ENCODE measurements around the gene HES5.

HES5 gene

DNA sequence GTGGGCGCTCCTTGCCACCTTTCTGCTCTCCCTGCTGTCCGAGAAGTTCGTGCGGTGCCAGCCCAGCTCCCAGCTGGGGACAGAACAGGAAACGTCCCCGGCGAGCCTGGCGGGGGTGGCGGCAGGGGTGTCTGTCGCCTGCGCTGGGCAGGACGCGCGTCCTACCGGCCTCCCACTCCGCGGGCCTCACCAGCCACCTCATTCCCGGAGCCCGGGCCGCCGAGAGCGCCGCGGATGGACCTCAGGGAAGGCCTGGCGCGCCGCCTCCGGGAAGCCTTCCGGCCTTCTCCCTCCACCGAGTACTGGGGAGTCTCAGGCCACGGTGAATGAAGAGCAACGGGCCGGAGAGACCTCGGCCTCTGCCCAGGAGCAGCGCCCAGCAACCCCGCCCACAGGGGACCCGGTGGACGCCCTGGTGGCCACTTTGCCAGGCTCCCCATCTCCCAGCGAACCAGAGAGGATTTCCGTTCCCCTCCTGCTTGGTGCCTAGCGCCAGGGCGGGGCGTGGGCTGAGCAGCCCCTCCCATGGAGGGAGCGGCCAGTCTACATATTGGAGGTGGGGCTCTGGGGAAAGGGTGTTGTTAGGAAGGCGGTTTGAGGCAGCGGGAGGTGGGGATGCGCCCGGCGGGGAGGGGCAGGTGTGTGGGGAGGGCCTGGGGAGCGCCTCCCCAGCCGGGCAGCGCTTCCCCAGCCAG, 16.6 kb upstream of the HES5 start:
- peak; percentile 87 to 89 for DNase-seq

DNA sequence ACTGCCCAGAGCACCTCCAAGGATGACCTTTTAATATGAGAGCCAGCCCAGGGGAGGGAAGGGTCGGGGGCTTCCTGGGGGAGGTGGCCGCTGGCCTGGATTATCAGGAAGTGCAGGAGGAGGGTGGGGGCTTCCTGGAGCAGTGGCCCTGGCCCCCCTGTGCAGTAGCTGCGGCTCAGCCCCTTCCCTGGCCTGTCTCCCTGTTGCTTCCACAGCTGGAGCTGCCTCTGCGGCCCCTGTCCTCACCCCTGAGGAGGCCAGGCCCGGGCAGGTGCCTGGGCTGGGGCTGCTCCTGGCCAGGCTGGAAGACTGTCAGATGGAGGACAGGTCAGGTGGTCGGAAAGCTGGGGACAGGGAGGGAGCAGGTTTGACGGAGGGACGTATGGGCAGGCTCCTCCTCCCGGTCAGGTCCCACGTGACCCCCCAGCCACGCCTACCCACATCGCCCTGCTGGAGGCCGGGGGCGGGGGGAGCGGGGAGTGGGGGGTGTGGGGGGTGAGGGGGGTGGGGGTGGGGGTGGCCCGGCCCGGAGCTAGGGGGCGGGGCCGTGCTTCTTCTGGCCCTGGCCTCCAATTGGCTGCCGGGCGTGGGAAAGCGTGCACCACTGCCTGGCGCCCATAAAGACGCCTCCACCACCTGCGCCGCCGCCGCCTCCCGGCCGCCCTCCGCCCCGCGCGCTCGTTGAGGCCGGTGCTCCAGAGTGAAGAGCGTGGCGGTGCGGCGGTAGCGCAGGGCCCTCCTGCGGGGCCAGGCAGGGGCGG, 15.9 kb upstream of the HES5 start:
- peak; percentile 85 to 90 for DNase-seq

DNA sequence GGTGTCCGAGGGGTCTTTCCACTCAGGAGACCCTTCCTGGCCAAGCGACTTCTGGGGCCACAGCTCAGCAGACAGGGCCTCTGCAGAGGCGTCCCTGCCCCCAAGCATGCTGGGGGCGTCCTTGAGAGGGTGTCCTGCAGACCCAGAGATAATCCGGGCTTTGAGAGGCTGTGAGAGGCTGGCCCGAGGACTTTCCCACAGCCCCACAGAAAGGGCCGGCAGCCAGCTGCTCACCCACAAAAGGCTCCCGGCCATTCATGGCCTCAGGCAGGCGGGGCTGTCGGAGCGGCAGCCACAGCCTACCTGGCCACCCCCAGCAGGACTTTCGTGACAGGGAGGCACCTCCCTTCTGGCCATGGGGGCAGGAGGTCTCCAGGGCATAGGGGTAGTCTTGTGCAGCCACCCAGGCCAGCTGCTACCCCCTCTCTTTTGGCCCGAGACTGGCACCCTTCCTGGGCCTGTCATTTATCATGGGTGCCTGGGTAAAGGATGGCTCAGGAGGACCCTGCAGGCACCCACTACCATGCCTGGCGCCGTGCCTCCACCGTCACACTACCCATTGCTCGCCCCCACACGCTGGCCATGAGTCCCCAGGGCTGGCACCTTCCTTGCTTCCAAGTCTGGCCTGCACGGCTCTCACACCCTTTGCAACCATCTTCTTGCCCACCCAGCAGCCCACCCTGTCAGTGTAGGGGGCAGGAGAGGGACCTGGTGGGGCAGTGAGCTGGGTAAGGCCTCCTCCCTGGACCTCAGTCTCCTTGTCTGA, 15.0 kb upstream of the HES5 start:
- no peak for DNase-seq

DNA sequence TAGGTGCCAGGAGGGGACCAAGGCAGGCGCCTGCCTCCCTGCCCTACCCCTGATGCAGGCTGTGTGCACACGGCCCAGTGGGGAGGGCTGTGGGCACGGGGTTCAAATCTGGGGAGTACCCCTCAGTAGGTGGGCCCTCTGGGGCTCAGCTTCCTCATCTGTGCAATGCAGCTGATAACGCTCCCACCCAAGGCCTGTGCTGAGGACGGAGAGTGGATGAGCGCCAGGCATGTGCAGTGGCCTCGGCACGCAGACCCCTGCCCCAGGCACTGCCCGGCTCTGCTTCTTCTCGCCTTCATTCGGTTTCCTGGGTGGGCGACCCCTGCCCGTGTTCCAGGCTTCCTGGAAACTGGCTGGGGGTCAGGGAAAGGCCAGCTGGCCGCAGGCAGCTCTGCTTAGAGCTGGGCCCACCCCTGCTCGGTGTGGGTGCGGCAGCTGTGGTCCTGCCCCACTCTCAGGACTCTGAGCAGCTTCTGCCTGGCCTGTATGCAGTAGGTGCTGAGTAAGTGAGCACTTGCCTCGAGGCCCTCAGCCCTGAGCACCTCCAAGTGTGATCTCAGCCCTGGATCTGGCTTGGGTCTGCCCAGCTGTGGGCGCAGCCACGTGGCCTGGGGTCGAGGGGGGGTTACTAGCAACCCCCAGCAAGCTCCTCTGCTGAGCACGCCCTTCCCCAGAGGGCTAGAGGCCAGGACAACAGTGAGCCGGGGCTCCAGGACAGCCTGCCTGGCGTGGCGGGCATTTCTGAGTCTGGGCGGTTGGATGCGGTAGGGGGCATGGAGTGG, 14.2 kb upstream of the HES5 start:
- DNase-seq = no peak

DNA sequence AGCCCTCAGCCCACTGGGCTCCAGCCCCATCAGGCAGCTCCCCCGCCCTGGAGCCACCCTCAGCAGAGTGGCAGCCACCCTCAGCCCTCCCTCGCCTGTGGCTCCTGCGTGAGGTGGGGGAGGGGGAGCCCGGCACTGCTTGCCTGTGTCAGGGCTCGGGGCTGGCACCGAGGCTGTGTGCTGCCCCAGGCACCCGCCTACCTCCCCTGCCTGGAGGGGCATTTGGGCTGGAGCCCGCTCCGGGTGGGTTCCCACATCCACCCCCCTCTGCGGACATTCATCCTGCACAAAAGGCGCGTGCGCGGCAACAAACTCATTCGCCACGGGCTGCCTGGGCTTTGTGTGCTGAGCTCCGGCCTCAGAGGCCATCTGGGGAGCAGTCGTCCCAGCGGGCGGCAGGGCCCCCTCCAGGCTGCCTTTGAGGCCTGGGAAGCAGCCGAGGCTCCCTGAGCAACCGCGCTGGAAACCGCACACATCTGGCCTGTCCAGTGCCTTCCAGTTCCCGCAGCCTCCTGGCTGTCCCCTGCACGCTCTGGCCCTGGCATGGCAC, 13.6 kb upstream of the HES5 start:
- DNase-seq = no peak

DNA sequence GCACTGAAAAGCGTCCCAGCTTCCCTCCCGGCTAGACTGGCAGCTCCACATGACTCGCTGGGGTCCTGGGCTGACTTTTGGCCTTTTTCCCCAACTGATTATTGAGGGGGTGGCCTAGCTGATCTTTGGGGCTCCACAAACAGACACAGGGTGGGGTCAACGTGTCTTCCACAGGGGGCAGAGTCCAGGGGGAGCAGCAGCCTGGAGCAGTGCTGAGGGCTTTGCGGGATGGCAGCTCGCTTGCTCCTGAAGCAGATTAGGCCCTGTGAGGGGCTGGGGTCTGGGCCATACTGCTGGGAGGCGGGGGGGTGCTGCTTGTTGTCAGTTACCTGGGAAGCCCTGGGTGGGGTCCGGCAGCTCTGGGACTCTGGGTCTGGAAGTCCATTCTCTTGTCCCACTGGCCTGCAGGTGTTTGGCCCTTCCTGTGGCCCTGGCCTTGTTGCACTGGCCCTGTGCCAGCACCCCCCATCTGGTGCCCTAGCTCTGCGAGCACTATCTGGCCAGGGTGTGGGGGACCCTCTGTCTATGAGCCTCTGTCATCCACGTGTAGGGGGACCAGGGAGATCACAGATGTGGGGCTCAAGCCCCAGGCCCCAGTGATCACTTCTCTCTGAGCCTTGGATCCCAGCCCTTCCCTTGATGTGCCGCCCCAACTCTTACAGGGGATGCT, 12.3 kb upstream of the HES5 start:
- DNase-seq = no peak

DNA sequence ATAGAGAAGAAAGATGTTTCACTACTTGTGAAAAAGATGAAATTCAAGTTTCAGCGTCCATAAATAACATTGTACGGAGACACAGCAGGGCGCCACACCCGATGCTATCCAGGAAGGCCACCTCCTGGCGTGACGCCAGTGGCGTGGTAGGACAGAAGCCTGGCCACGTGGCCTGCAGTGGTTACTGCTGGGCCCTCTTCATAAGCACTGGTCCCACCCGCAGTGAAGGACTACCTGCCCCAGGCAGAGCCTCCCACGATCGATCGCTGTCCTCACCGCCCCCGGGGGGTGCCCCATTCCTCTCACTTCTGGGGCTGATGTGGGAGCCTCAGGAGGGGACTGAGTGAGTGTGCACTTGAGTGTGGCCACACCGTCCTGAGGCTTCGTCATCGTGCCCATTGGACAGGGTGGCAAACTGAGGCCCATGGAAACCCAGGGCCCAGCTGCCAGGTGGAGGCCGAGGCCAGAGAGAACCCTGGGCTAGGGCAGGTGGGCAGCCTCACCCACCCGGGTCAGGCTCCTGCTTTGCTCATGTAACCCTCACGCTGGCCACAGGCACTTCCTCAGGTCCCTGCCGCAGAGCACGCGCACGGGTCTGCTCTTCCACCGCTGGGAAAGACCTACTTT, 11.7 kb upstream of the HES5 start:
- DNase-seq = no peak

DNA sequence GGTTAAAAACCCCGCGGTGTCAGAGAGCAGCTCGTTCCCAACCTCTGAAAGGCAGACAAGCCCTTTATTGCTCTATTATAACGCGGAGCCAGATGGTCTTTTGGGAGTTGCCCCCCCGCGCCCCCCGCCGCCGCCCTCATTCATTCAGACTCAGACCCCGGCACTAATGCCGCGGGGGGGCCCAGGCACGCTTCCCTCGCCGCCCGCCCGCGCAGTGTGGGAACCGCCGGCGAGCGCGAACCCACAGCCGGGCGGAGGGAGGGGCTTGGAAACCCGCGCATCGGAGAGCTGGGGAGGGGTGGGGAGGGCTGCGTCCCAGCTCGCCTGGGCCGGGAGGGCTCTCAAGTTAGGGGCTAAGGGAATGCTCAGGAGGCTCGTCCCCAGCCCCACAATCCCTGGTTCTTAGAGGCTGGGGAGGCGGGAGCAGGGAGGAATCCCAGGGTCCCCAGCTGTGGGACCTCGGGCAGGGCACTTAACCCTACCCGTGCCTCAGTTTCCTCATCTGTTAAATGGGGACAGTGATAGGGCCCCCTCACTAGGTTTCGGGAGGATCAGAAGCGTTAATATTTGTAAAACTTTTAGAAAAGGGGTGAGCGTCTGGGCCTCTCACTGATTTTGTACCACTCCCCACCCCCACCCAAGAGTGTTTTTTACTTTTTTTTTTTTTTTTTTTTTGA, 10.9 kb upstream of the HES5 start:
- DNase-seq = no peak

DNA sequence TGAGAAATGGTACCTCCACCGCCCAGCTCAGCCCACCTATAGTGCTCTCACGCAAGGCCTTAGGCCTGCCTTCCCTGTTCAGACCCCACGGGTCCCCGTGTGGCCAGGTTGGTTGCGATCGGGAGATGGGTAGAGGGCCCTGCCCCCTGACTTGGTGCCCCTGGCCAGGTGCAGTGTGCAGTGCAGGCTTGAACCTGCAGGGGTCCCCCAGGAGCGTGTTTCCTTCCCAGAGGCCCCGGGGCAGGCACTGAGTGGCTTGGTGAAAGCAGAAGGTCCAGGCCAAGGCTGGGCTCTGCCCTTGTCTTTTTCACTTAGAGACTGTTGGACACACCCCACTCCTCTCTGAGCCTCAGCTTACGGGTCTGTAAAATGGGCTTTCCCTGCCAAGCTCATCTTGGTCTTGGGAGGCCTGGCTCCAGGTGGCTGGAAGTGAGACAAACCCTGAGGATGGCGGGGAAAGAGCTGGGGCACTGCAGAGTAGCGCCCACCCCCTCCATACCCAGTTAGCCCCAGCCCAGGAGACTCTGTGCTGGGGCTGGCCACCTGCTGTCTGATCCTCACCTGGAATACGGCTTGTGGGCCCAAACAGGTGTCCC, 9.3 kb upstream of the HES5 start:
- peak; percentile 57 to 59 for DNase-seq

DNA sequence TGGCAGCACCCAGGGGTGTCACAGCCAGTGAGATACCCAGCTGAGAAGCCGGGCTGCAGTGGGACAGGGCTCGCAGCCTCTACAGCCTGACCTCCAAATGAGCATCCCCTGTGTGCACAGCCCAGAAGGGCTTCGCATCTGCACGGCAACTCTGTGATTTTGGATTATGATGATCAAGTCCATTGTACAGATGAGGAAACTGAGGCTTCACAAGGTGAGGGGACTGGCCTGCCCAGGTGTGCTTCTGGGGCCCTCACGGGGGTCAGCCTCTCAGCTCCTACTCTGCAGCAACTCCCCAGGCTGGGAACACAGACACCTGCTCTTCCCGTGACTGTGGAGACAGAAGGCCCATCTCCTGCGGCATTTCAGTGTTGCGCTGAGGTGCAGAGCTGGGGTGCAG, 8.8 kb upstream of the HES5 start:
- no peak for DNase-seq

DNA sequence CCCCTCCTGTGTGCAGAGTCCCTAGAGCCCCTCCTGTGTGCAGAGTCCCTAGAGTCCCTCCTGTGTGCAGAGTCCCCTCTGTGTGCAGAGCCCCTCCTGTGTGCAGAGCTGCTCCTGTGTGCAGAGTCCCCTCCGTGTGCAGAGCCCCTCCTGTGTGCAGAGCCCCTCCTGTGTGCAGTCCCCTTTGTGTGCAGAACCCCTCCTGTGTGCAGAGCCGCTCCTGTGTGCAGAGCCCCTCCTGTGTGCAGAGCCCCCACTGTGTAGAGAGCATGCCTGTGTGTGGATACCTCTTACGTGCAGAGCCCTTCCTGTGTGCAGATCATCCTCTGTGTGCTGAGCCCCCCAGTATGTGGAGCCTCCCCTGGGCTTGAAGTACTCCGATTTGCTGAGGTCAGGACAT, 8.3 kb upstream of the HES5 start:
- no peak for DNase-seq

DNA sequence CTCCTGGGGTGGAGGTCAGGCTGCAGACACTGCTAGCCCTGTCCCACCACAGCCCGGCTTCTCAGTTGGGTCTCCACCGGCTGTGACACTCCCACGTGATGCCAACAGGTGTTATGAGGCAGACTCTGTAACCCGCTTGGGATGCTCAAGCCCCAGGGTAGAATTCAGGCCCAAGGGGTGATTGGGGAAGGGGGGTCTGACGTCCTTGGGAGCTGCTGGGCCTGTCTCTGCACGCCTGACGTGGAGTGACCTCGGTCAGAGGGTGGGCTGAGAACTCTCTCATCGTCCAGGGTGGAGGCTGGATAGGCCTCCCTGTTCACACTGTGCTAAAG, 7.7 kb upstream of the HES5 start:
- DNase-seq = no peak

DNA sequence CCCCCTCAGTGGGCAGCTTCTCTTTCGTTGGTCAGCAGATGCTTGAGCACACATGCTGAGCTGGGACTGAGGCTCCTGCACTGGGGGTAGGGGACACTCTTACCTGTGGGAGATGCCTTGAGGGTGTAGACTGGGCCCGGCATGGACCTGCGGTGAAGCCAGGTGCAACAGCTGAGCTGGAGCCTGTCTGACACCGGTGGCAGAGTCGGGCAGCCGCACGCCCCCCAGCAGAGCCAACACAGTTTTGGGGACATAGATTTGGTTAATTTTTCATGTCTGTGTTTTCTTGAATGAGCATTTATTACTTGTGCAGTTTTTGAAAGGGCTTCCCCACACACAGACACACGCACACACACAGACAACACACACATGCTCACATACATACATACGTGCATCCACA, 5.9 kb upstream of the HES5 start:
- no peak for DNase-seq

DNA sequence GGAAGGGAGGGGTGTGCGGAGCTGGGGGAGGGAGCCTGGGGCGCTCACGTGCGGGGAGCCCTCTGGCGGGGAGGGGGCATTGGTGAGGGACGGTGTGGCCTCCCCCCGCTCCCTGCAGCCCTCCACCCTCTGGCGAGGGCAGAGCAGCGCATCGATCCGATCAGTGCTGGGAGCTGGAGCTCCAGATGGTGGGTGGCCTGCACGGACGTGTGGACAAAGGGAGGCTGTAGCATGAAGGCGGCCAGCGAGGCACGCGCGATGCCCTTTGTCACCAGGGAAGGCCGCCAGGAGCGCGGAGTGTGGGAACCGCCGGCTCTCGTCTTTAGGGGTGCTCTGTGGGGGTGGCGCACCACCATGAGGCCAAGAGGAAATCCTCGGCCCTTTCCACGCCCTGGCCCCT, 5.4 kb upstream of the HES5 start:
- no peak for DNase-seq

DNA sequence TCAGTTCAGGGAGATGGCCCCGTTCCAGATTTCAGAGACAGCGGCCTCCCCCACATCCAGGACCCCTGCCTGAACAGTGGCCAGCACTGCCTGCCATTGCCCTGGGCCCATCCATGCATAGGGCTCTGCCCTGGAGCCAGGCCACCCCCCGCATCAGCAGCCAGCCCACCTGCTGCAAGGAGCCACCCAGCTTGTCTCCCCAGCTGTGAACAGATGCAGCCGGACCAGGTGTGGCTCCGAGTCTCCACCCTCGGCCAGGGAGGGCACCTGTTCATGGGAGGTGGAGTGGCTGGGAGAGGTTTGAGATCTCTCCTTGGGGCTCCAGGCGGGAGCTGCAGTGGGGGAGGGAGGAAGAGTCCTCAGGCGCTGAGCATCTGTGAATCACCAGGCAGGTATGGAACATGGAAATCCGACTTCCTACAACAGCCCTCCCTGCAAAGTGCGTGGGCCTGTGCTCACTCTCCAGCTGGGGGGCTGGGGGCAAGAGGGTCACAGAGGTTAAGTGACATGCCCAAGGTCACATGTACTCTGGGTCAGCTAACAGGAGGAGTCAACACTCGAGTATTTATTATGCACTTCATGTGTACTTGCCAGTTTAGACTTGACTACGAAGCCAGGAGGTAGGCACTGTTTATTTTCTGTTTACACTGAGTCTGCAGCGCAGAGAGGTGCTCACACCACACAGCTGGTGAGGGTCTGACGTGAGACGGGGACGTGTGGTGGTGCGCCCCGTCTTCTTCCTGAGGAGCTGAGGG, 4.8 kb upstream of the HES5 start:
- DNase-seq = no peak

DNA sequence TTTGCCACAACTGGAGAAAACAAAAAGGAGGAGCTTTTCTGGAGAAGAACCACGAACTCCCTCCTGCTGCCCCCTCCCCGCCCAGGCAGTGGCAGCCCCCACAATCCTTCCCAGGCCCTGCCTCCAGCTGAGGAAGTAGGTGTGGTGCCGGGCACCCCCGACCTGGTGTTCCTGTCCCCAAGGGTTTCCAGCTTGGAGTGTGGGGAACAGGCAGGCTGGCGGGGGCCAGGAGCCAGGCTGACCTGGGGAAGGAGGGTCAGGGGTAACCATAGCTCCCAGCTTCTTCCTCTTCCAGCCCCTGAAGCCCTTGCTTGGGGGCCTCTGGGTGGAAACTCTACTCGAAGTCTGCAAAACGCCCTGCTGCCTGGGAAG, 4.2 kb upstream of the HES5 start:
- DNase-seq = no peak

DNA sequence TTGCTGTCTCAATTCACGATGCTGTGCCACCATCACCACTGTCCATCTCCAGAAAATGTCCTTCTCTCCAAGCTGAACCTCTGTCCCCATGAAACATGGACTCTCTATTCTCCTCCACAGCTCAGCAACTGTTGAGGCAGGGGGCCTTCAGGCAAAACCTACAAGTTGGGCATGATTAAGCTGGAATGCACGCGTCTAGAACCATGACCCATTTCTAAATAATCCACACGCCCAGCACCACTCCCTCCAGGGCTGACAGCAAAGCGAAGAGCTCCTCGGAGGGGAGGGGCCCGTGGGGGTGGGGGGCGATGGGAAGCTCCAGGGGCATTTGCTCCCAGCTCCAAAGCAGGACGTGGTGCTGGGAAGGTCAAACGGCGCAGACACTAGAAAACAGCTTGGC, 3.3 kb upstream of the HES5 start:
- no peak for DNase-seq

DNA sequence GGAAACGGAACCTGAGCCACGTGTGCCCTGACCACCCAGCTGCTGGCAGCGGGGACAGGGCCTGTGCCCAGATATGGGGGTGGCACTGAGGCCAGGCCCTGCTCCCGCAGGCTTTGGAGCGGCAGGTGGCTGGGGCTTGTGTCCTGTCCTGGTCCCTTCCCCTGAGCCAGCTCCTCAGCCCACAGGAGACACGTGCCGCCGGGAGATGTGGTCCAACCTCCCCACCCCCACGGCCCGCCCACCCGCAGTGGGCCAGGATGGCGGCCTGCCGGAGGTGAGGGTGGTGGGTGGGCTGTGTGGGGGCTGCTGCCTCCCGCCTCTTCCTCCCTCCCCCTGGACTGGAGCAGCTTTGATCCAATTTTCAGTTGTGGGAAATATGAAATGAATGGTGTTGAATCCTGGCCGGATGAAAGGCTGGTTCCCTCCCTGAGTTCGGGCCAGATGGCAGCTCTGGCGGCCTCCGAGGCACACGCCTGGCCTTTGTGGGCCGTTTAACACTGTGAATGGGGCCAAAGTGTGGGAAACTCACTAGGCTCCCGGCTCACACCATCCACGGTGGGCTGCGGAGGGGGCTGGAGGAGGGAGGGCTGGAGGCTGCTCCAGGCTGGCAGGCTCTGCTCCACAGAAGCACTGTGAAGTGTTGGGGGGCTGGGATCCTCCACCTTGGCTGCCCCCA, 2.6 kb upstream of the HES5 start:
- DNase-seq = no peak

DNA sequence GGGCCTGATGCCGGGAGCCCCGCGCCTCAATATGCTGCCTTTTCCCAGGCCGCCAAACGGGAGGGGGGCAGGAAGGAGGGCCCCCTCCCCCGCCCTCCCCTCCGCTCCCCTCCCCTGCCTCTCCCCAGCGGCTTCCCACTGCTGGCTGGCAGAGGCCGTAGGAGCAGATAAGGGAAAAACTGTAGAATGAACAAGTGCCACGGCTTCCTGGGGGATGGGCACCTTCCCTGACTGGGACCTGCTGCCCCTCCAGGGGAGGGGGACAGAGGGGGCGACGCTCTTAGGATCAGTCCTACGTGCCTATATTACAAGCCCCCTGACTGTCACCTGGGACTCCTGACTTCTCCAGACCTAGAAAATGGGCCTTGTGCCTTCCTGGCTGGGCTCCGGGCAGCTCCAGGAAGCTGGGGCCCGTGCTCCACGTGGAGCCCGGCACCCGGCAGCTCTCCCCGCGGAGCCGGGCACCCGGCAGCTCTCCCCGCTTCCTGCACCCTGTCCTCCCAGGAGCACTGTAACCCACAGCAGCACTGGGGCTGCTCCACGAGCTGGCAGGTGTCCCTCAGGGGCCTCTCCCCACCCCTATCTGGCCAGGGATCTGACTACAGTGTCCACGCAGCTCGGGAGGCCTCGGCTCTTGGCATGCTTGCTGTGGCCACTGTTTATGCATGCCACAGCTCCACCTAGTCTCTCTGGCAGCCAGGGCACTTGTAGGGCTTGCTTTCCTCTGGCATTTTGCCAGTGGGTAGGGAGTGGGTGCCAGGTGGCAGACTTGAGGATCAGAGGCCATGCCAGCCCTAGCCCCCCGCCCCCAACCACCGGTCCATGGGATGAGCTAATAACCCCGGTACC, 674 bp upstream of the HES5 start:
- no peak for DNase-seq
